ENCODE data around the gene GSTT2B.
A peak's percentile ranks its signal among the peaks of the same experiment; 100 is the strongest.
"Not testable (repeated sequence)": the region's sequence is repeated elsewhere in the genome, so short reads cannot be mapped to it uniquely, and the experiment has no call there.

GSTT2B gene

GRCh38 chr22:23940166-23940565, 20.8 kb downstream of the GSTT2B start:
- DNase-seq (ENCODE audit: low read depth): not testable (repeated sequence)

GRCh38 chr22:23939017-23939357, 22.0 kb downstream of the GSTT2B start:
- DNase-seq (ENCODE audit: low read depth): no peak

- no peak for DNase-seq (ENCODE audit: low read depth)
Measured at GRCh38 chr22:23938328-23939016, 22.5 kb downstream of the GSTT2B start.

GRCh38 chr22:23926561-23926960, 34.4 kb downstream of the GSTT2B start:
- DNase-seq (ENCODE audit: low read depth): no peak

GRCh38 chr22:23925020-23925606, 35.9 kb downstream of the GSTT2B start:
- no peak for DNase-seq (ENCODE audit: low read depth)

GRCh38 chr22:23922921-23923320, 38.1 kb downstream of the GSTT2B start:
- no peak for DNase-seq (ENCODE audit: low read depth)

GRCh38 chr22:23921586-23922201, 39.3 kb downstream of the GSTT2B start:
- DNase-seq (ENCODE audit: low read depth): peak; percentile 64

GRCh38 chr22:23920267-23920611, 40.8 kb downstream of the GSTT2B start:
- DNase-seq (ENCODE audit: low read depth): not testable (repeated sequence)

GRCh38 chr22:23915290-23915689, 45.7 kb downstream of the GSTT2B start:
- DNase-seq (ENCODE audit: low read depth): no peak

GRCh38 chr22:23913661-23914353, 47.2 kb downstream of the GSTT2B start:
- peak; percentile 99 for DNase-seq (ENCODE audit: low read depth)

GRCh38 chr22:23913306-23913660, 47.7 kb downstream of the GSTT2B start:
- DNase-seq (ENCODE audit: low read depth): no peak

GRCh38 chr22:23912293-23912903, 48.6 kb downstream of the GSTT2B start:
- DNase-seq (ENCODE audit: low read depth): no peak

GRCh38 chr22:23911318-23911980, 49.5 kb downstream of the GSTT2B start:
- DNase-seq (ENCODE audit: low read depth): no peak

GRCh38 chr22:23910496-23911190, 50.4 kb downstream of the GSTT2B start:
- DNase-seq (ENCODE audit: low read depth): no peak

GRCh38 chr22:23909296-23909898, 51.6 kb downstream of the GSTT2B start:
- no peak for DNase-seq (ENCODE audit: low read depth)

- no peak for DNase-seq (ENCODE audit: low read depth)
Measured at GRCh38 chr22:23908587-23909205, 52.3 kb downstream of the GSTT2B start.

- not testable (repeated sequence) for DNase-seq (ENCODE audit: low read depth)
Measured at GRCh38 chr22:23907423-23907822, 53.6 kb downstream of the GSTT2B start.

Measured in EH (cell line).